ENCODE results near the gene PDE4D. TPM values are rescaled to one million over a fixed set of nuclear protein-coding genes. Genes with fewer than 3 reads are reported as not detected.

Gene PDE4D
- polyA plus RNA-seq, 1 donor (not counting 4 experiments of a cell fraction or from before 2014, with no cell fraction given) = 3.6 TPM

DNA sequence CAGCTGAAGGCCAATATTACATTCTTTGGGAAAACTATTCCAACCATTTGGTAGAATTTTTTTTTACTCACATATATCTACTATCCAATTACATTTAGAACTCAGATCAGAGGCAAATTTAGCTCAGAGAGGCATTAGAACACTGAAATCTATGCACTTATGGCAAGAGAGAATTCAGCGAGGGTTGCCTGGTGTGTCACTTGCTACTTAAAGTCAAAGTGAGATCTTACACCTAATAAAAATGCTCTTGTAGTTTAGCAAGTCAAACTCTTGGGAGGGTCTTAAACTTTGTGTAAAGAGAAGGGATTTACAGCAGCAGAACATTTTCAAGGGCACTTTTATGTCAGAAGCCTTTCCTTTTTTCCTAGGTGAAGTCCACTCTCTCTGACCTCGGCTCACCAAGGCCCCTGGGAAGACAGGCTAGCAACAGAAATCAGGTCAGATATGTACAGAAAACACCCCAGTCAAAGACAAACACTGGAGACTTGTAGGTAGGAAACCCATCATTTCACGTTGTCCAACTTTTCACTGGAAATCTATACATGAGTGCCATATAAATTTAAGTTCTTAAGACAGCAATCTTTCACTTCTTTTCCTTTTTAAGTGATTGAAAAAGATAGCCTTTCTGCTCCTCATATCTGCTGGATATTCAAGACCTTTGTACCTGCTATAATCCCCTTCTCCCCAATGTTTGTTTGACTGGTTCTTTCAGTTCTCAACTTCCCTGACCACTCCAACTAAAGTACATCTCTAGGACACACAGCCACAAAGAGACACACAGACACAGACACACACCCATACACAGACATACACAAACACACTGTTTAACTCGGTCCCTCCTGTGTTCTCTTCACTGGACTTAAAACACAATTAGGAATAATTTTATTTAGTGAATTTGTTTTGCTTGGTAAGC, 635.8 kb downstream of the PDE4D start:
- Histone ChIP-seq H3K4me1 (ENCODE audit: control insufficient read depth, extremely low read depth, insufficient read depth, low read length) (no peaks in the 10 kb centered on the region), H3K4me2 (ENCODE audit: control insufficient read depth, extremely low read depth, insufficient read depth, low read depth, low read length) (no peak overlapping the region), H3K27ac (ENCODE audit: control insufficient read depth, insufficient read depth, low read length) (no peak overlapping the region), H4K20me1 (ENCODE audit: control insufficient read depth, extremely low read depth, insufficient read depth, low read length) (no peaks in the 10 kb centered on the region), H3K9me3 (ENCODE audit: control insufficient read depth, low read depth, low read length) (no peaks in the 10 kb centered on the region), H3K4me3 (ENCODE audit: control insufficient read depth in 2 of 3, extremely low read depth in 1 of 3, insufficient read depth in 2 of 3, low read depth in 1 of 3, low read length in 3 of 3) (no peak overlapping the region), H3K9ac (ENCODE audit: control insufficient read depth, extremely low read depth, insufficient read depth, low read length) (no peak overlapping the region), H3K79me2 (ENCODE audit: control insufficient read depth, insufficient read depth, low read length) (no peaks in the 10 kb centered on the region), H2AFZ (ENCODE audit: control insufficient read depth, low read length) (no peak overlapping the region), H3K27me3 (ENCODE audit: control insufficient read depth, extremely low read depth, insufficient read depth, low read length) (no peaks in the 10 kb centered on the region), H3K9me1 (ENCODE audit: control insufficient read depth, extremely low read depth, insufficient read depth, low read length) (no peaks in the 10 kb centered on the region), H3K36me3 (ENCODE audit: control insufficient read depth in 2 of 2, extremely low read depth in 1 of 2, insufficient read depth in 2 of 2, low read length in 2 of 2) (no peaks in the 10 kb centered on the region)
- DNase-seq (ENCODE audit: low read depth, low spot score) (no peak), FAIRE-seq (no peak)
- TF ChIP-seq, protein P1, sequence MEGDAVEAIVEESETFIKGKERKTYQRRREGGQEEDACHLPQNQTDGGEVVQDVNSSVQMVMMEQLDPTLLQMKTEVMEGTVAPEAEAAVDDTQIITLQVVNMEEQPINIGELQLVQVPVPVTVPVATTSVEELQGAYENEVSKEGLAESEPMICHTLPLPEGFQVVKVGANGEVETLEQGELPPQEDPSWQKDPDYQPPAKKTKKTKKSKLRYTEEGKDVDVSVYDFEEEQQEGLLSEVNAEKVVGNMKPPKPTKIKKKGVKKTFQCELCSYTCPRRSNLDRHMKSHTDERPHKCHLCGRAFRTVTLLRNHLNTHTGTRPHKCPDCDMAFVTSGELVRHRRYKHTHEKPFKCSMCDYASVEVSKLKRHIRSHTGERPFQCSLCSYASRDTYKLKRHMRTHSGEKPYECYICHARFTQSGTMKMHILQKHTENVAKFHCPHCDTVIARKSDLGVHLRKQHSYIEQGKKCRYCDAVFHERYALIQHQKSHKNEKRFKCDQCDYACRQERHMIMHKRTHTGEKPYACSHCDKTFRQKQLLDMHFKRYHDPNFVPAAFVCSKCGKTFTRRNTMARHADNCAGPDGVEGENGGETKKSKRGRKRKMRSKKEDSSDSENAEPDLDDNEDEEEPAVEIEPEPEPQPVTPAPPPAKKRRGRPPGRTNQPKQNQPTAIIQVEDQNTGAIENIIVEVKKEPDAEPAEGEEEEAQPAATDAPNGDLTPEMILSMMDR (optimal IDR thresholded peaks at IDR 0.05 in 1 of 3, IDR thresholded peaks at IDR 0.05 in 1 of 3, conservative IDR thresholded peaks at IDR 0.05 in 1 of 3; ENCODE audit: extremely low read depth in 1 of 3, insufficient read depth in 2 of 3, low read length in 3 of 3) = no peak
- TF ChIP-seq EZH2 (IDR thresholded peaks at IDR 0.05; ENCODE audit: low read length) = no peak
- dilution Hi-C loops (cut with MboI; ENCODE audit: extremely low pct_ligation_motif_present, low sequenced_read_pairs) = no loop called here

DNA sequence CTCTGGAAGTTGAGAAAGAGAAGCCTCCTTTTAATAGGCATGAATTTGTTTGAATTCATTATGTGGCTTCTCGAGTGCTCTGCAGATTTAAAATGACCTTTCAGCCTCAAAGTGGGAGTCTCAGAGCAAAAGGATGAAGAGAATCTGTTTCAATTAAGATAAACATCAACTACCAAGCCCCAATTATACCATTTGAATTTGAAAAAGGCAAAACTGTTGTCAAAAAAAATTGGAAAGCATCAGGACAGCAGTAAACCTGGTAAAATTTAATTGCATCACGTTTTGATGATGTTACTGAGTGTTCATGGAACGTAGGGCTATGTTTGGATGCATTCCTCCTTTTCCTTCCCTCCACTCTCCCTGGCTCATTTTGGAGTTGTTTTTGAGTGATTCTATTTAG, 637.2 kb downstream of the PDE4D start:
- Histone ChIP-seq H3K9me3 (ENCODE audit: control insufficient read depth, low read depth, low read length) (no peaks in the 10 kb centered on the region), H4K20me1 (ENCODE audit: control insufficient read depth, extremely low read depth, insufficient read depth, low read length) (no peaks in the 10 kb centered on the region), H3K9ac (ENCODE audit: control insufficient read depth, extremely low read depth, insufficient read depth, low read length) (no peak overlapping the region), H3K4me2 (ENCODE audit: control insufficient read depth, extremely low read depth, insufficient read depth, low read depth, low read length) (no peak overlapping the region), H3K4me1 (ENCODE audit: control insufficient read depth, extremely low read depth, insufficient read depth, low read length) (no peaks in the 10 kb centered on the region), H3K36me3 (ENCODE audit: control insufficient read depth in 2 of 2, extremely low read depth in 1 of 2, insufficient read depth in 2 of 2, low read length in 2 of 2) (no peaks in the 10 kb centered on the region), H3K9me1 (ENCODE audit: control insufficient read depth, extremely low read depth, insufficient read depth, low read length) (no peaks in the 10 kb centered on the region), H3K4me3 (ENCODE audit: control insufficient read depth in 2 of 3, extremely low read depth in 1 of 3, insufficient read depth in 2 of 3, low read depth in 1 of 3, low read length in 3 of 3) (no peak overlapping the region), H3K27ac (ENCODE audit: control insufficient read depth, insufficient read depth, low read length) (no peak overlapping the region), H2AFZ (ENCODE audit: control insufficient read depth, low read length) (no peak overlapping the region), H3K79me2 (ENCODE audit: control insufficient read depth, insufficient read depth, low read length) (no peaks in the 10 kb centered on the region), H3K27me3 (ENCODE audit: control insufficient read depth, extremely low read depth, insufficient read depth, low read length) (no peaks in the 10 kb centered on the region)
- DNase-seq (ENCODE audit: low read depth, low spot score) (no peak), FAIRE-seq (no peak)
- dilution Hi-C loops (cut with MboI; ENCODE audit: extremely low pct_ligation_motif_present, low sequenced_read_pairs) = no loop called here
- no peak for TF ChIP-seq EZH2 (IDR thresholded peaks at IDR 0.05; ENCODE audit: low read length)
- TF ChIP-seq, protein P1 (optimal IDR thresholded peaks at IDR 0.05 in 1 of 3, IDR thresholded peaks at IDR 0.05 in 1 of 3, conservative IDR thresholded peaks at IDR 0.05 in 1 of 3; ENCODE audit: extremely low read depth in 1 of 3, insufficient read depth in 2 of 3, low read length in 3 of 3) = no peak
